ENCODE data around the gene RBM39. TPM values are rescaled to one million over a fixed set of nuclear protein-coding genes. Genes with fewer than 3 reads are reported as not detected.
A peak's percentile ranks its signal among the peaks of the same experiment; 100 is the strongest.

The RBM39 gene
- total and polyA plus RNA-seq, 10 of the 15 experiments (the other 5 are each of a cell fraction or from before 2014, with no cell fraction given) = 135 to 280 (median 217) TPM

DNA sequence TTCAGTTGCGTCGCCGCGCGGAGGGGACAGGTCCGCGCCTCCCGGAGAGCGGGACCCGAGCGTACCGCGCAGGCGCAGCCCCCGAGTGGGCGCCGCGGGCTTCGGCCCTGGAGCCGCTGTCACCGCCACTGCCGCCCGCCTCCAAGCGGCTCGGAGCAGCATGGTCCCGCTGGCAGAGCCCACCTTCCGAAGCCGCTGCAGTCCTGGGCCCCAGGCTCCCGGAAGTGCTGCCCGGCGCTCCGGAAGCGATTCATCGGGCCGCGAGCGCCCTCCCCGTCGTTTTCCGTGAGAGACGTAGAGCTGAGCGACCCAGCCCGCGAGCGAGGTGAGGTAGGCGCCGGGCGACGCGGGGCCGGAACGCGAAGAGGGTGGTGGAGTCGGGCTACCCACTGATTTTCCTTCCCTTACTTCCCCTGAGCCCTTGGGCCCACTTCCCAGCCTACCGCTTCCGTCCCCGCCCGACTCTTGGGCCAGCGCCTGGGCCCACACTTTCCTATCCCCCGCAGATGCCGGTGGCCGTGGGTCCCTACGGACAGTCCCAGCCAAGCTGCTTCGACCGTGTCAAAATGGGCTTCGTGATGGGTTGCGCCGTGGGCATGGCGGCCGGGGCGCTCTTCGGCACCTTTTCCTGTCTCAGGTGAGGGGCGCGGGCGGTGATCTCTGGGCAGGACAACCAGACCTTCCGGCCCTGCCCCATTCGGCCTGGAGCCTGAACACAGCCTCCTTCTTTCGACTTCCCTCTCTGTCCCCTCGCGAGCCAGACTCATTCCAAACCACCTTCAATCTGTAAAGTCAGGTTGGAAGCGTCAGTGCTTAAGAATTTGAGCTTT, 42.7 kb downstream of the RBM39 start, which contains the start of the genes NFS1 and ROMO1 (continued):
- no peak for TF ChIP-seq MYC (IDR thresholded peaks at IDR 0.05; ENCODE audit: insufficient read depth, insufficient read length, insufficient replicate concordance, low read length, severe bottlenecking)
- peak; percentile 97 for TF ChIP-seq CREB1 (IDR thresholded peaks at IDR 0.05; ENCODE audit: low read depth)
- TF ChIP-seq NBN (IDR thresholded peaks at IDR 0.05) = peak; percentile 89
- TF ChIP-seq RAD21 (IDR thresholded peaks at IDR 0.05; ENCODE audit: insufficient read depth, low read depth, low read length) = no peak
- TF ChIP-seq, protein P1, sequence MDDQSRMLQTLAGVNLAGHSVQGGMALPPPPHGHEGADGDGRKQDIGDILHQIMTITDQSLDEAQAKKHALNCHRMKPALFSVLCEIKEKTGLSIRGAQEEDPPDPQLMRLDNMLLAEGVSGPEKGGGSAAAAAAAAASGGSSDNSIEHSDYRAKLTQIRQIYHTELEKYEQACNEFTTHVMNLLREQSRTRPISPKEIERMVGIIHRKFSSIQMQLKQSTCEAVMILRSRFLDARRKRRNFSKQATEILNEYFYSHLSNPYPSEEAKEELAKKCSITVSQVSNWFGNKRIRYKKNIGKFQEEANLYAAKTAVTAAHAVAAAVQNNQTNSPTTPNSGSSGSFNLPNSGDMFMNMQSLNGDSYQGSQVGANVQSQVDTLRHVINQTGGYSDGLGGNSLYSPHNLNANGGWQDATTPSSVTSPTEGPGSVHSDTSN (IDR thresholded peaks at IDR 0.05; ENCODE audit: insufficient replicate concordance, low read depth, low read length) = no peak
- TF ChIP-seq NFIC (IDR thresholded peaks at IDR 0.05; ENCODE audit: low read depth, low read length) = peak; percentile 22; the same call in 1 of the 2 replicates
- TF ChIP-seq HDAC6 (IDR thresholded peaks at IDR 0.05; ENCODE audit: unreplicated experiment) = no peak
- TF ChIP-seq MTA2 (IDR thresholded peaks at IDR 0.05; ENCODE audit: low read depth) = peak; percentile 78
- TF ChIP-seq IRF3 (IDR thresholded peaks at IDR 0.05) = no peak
- TF ChIP-seq, protein P2, sequence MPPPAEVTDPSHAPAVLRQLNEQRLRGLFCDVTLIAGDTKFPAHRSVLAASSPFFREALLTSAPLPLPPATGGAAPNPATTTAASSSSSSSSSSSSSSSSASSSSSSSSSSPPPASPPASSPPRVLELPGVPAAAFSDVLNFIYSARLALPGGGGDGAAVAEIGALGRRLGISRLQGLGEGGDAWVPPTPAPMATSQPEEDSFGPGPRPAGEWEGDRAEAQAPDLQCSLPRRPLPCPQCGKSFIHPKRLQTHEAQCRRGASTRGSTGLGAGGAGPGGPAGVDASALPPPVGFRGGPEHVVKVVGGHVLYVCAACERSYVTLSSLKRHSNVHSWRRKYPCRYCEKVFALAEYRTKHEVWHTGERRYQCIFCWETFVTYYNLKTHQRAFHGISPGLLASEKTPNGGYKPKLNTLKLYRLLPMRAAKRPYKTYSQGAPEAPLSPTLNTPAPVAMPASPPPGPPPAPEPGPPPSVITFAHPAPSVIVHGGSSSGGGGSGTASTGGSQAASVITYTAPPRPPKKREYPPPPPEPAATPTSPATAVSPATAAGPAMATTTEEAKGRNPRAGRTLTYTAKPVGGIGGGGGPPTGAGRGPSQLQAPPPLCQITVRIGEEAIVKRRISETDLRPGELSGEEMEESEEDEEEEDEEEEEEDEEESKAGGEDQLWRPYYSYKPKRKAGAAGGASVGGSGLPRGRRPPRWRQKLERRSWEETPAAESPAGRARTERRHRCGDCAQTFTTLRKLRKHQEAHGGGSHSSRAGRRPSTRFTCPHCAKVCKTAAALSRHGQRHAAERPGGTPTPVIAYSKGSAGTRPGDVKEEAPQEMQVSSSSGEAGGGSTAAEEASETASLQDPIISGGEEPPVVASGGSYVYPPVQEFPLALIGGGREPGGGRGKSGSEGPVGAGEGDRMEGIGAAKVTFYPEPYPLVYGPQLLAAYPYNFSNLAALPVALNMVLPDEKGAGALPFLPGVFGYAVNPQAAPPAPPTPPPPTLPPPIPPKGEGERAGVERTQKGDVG (CRISPR knock-in tag; IDR thresholded peaks at IDR 0.05) = no peak
- TF ChIP-seq RB1 (IDR thresholded peaks at IDR 0.05; ENCODE audit: borderline replicate concordance) = no peak
- TF ChIP-seq TCF7 (IDR thresholded peaks at IDR 0.05; ENCODE audit: borderline replicate concordance) = no peak
- TF ChIP-seq SUZ12 (IDR thresholded peaks at IDR 0.05; ENCODE audit: unreplicated experiment) = no peak
- TF ChIP-seq, protein P3, sequence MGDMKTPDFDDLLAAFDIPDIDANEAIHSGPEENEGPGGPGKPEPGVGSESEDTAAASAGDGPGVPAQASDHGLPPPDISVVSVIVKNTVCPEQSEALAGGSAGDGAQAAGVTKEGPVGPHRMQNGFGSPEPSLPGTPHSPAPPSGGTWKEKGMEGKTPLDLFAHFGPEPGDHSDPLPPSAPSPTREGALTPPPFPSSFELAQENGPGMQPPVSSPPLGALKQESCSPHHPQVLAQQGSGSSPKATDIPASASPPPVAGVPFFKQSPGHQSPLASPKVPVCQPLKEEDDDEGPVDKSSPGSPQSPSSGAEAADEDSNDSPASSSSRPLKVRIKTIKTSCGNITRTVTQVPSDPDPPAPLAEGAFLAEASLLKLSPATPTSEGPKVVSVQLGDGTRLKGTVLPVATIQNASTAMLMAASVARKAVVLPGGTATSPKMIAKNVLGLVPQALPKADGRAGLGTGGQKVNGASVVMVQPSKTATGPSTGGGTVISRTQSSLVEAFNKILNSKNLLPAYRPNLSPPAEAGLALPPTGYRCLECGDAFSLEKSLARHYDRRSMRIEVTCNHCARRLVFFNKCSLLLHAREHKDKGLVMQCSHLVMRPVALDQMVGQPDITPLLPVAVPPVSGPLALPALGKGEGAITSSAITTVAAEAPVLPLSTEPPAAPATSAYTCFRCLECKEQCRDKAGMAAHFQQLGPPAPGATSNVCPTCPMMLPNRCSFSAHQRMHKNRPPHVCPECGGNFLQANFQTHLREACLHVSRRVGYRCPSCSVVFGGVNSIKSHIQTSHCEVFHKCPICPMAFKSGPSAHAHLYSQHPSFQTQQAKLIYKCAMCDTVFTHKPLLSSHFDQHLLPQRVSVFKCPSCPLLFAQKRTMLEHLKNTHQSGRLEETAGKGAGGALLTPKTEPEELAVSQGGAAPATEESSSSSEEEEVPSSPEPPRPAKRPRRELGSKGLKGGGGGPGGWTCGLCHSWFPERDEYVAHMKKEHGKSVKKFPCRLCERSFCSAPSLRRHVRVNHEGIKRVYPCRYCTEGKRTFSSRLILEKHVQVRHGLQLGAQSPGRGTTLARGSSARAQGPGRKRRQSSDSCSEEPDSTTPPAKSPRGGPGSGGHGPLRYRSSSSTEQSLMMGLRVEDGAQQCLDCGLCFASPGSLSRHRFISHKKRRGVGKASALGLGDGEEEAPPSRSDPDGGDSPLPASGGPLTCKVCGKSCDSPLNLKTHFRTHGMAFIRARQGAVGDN (IDR thresholded peaks at IDR 0.05) = peak; percentile 69
- TF ChIP-seq ATF3 (IDR thresholded peaks at IDR 0.05; ENCODE audit: borderline replicate concordance, extremely low read depth, low read depth, low read length) = no peak
- no peak for TF ChIP-seq YBX1 (IDR thresholded peaks at IDR 0.05)
- peak; percentile 53 for TF ChIP-seq SIX5 (IDR thresholded peaks at IDR 0.05; ENCODE audit: low read depth, low read length, severe bottlenecking)
- TF ChIP-seq ZNF207 (IDR thresholded peaks at IDR 0.05; ENCODE audit: borderline replicate concordance) = no peak
- no peak for TF ChIP-seq KDM1A (IDR thresholded peaks at IDR 0.05; ENCODE audit: borderline replicate concordance)
- peak; percentile 68 for TF ChIP-seq MXI1 (IDR thresholded peaks at IDR 0.05; ENCODE audit: low read depth, low read length)

Data from GM12878 (cell line).